Keratinocyte (primary cell): Measurements from ENCODE around the gene KCNMA1. TPM values are rescaled to one million over a fixed set of nuclear protein-coding genes. Genes with fewer than 3 reads are reported as not detected.

Experiments
- DNase-seq: peaks from one replicate; pipeline ENCODE4 v3.0.0-alpha.2; 2011; ENCODE audit warnings: low read depth, missing footprints, low spot score
- FAIRE-seq: peaks from 2 replicates; lab custom pipeline; 2011; peaks lifted over from hg19 to GRCh38; lab: Jason Lieb, UNC
- H2AFZ ChIP-seq: 2 replicates; pipeline ENCODE4 v1.6.0; 2012; ENCODE audit warnings: low read length, control low read depth, inconsistent platforms; ENCODE audit not compliant: control insufficient read depth
- H3K27ac ChIP-seq: 2 replicates; pipeline ENCODE4 v1.5.1; 2011; ENCODE audit warnings: low read length; ENCODE audit not compliant: control insufficient read depth, insufficient read depth
- H3K27me3 ChIP-seq: 3 replicates; pipeline ENCODE4 v1.6.0; 2011; ENCODE audit warnings: low read length; ENCODE audit not compliant: control insufficient read depth, insufficient read depth; ENCODE audit errors: extremely low read depth
- H3K36me3 ChIP-seq, 2 experiments: 2 replicates in 1 of 2; 3 replicates in 1 of 2; pipeline ENCODE4 v1.5.1; 2011; ENCODE audit warnings: low read length in 2 of 2, mild to moderate bottlenecking in 1 of 2; ENCODE audit not compliant: control insufficient read depth in 2 of 2, insufficient read depth in 2 of 2; ENCODE audit errors: extremely low read depth in 1 of 2
- H3K4me1 ChIP-seq: 3 replicates; pipeline ENCODE4 v1.5.1; 2011; ENCODE audit warnings: low read length; ENCODE audit not compliant: control insufficient read depth, insufficient read depth; ENCODE audit errors: extremely low read depth
- H3K4me2 ChIP-seq: 3 replicates; pipeline ENCODE4 v1.6.0; 2011; ENCODE audit warnings: low read depth, low read length; ENCODE audit not compliant: control insufficient read depth, insufficient read depth; ENCODE audit errors: extremely low read depth
- H3K4me3 ChIP-seq, 3 experiments: fragments of 200-600 bp in 1 of 3; sonication (generic) in 1 of 3; 2 replicates in 2 of 3; 3 replicates in 1 of 3; pipeline ENCODE4 v1.5.1; 2011 to 2016; ENCODE audit warnings: low read length in 3 of 3, mild to moderate bottlenecking in 3 of 3, control low read depth in 2 of 3, inconsistent platforms in 1 of 3, low read depth in 1 of 3, mixed read lengths in 1 of 3, mixed run types in 1 of 3, moderate library complexity in 1 of 3; ENCODE audit not compliant: control insufficient read depth in 2 of 3, insufficient read depth in 2 of 3; ENCODE audit errors: extremely low read depth in 1 of 3
- H3K79me2 ChIP-seq: 2 replicates; pipeline ENCODE4 v1.6.0; 2012; ENCODE audit warnings: low read length; ENCODE audit not compliant: control insufficient read depth, insufficient read depth
- H3K9ac ChIP-seq: 3 replicates; pipeline ENCODE4 v1.6.0; 2011; ENCODE audit warnings: low read length; ENCODE audit not compliant: control insufficient read depth, insufficient read depth; ENCODE audit errors: extremely low read depth
- H3K9me1 ChIP-seq: 3 replicates; pipeline ENCODE4 v1.6.0; 2011; ENCODE audit warnings: low read length; ENCODE audit not compliant: control insufficient read depth, insufficient read depth; ENCODE audit errors: extremely low read depth
- H3K9me3 ChIP-seq: 2 replicates; pipeline ENCODE4 v1.5.1; 2012; ENCODE audit warnings: low read depth, low read length; ENCODE audit not compliant: control insufficient read depth
- H4K20me1 ChIP-seq: 3 replicates; pipeline ENCODE4 v1.6.0; 2011; ENCODE audit warnings: low read length; ENCODE audit not compliant: control insufficient read depth, insufficient read depth; ENCODE audit errors: extremely low read depth
- EZH2 ChIP-seq: IDR thresholded peaks from one replicate; pipeline ENCODE4 v1.6.1; 2012; ENCODE audit warnings: inconsistent platforms, mild to moderate bottlenecking, low read length, moderate library complexity
- dilution Hi-C: fragments of 300-500 bp; cut with MboI; formaldehyde crosslinking; loops from one replicate; pipeline ENCODE4 v1.7.0; 2020; ENCODE audit warnings: low sequenced_read_pairs; ENCODE audit not compliant: extremely low pct_ligation_motif_present
- polyA plus RNA-seq, 5 experiments: library from polyadenylated mRNA; depleted of rRNA in 3 of 5; stranded (reverse) in 3 of 5; stranded (forward) in 1 of 5; unstranded in 1 of 5; fragments of >200 nt; gene quantifications; 1 replicate in 1 of 5; 2 replicates in 3 of 5; 3 replicates in 1 of 5; pipeline versions ENCODE4 v1.2.1 to v1.2.3, GENCODE V29; 2011 to 2012; ENCODE audit warnings: missing spikeins in 2 of 5, low read depth in 1 of 5, low replicate concordance in 1 of 5
- TF ChIP-seq, protein P1 (sequence below), 3 experiments: IDR thresholded peaks in 1 of 3; conservative IDR thresholded peaks in 1 of 3; optimal IDR thresholded peaks in 1 of 3; 2 replicates in 2 of 3; 3 replicates in 1 of 3; pipeline versions ENCODE3 to v1.5.1; 2011; ENCODE audit warnings: low read length in 3 of 3, mild to moderate bottlenecking in 3 of 3, moderate library complexity in 2 of 3, control low read depth in 1 of 3, inconsistent platforms in 1 of 3; ENCODE audit not compliant: insufficient read depth in 2 of 3; ENCODE audit errors: extremely low read depth in 1 of 3

KCNMA1 gene
- polyA plus RNA-seq, 1 donor (not counting 4 experiments of a cell fraction or from before 2014, with no cell fraction given): 6.3 TPM

DNA sequence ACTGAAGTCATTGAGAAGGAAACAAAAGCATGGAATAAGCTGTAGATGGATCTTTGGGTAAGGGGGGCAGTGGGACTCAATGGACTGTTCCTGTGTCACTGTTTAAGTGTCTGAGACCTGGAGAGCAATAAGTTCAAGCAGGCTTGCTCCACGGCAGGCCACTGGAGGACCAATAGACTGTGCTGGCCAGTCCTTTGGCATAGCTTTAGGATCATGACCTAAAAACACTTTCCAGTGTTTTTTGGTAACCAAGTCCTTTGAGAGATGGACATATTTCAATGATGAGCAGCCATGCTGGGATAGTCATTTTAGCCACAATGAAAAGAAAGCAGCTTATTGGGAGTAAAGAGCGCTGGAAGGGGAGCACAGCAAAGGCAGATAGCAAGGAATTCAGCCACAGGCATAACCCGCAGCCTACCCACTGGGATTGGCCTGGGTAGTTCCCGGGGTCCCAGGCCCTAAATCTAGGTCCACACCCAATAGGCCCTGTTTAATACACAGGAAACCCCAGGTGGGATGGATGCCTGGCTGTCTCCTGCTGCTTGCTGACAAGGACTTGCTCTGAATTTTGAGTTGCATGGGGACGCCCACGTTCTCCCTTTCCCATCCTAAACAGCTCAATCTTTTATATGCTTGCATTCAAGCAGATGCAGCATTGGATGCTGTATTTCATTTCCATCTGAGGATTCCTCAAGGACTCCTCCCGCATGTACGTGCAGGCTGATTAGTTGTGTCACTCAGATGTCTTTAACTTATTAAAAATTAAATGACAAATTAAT lies 727.2 kb downstream of the KCNMA1 start:
- no peak for TF ChIP-seq EZH2
- TF ChIP-seq, protein P1, sequence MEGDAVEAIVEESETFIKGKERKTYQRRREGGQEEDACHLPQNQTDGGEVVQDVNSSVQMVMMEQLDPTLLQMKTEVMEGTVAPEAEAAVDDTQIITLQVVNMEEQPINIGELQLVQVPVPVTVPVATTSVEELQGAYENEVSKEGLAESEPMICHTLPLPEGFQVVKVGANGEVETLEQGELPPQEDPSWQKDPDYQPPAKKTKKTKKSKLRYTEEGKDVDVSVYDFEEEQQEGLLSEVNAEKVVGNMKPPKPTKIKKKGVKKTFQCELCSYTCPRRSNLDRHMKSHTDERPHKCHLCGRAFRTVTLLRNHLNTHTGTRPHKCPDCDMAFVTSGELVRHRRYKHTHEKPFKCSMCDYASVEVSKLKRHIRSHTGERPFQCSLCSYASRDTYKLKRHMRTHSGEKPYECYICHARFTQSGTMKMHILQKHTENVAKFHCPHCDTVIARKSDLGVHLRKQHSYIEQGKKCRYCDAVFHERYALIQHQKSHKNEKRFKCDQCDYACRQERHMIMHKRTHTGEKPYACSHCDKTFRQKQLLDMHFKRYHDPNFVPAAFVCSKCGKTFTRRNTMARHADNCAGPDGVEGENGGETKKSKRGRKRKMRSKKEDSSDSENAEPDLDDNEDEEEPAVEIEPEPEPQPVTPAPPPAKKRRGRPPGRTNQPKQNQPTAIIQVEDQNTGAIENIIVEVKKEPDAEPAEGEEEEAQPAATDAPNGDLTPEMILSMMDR (optimal IDR thresholded peaks at IDR 0.05 in 1 of 3, IDR thresholded peaks at IDR 0.05 in 1 of 3, conservative IDR thresholded peaks at IDR 0.05 in 1 of 3; ENCODE audit: extremely low read depth in 1 of 3, insufficient read depth in 2 of 3, low read length in 3 of 3): no peak
- Histone ChIP-seq H3K27ac (no peak overlapping the region), H3K9ac (no peak overlapping the region), H3K4me3 (no peak overlapping the region), H3K4me1 (no peaks in the 10 kb centered on the region), H3K27me3 (no peaks in the 10 kb centered on the region), H3K9me1 (no peaks in the 10 kb centered on the region), H3K4me2 (no peak overlapping the region), H4K20me1 (no peaks in the 10 kb centered on the region), H3K9me3 (no peaks in the 10 kb centered on the region), H3K36me3 (no peaks in the 10 kb centered on the region), H3K79me2 (no peaks in the 10 kb centered on the region), H2AFZ (no peak overlapping the region)
- FAIRE-seq: no peak
- dilution Hi-C loops: no loop called here
- DNase-seq: no peak

DNA sequence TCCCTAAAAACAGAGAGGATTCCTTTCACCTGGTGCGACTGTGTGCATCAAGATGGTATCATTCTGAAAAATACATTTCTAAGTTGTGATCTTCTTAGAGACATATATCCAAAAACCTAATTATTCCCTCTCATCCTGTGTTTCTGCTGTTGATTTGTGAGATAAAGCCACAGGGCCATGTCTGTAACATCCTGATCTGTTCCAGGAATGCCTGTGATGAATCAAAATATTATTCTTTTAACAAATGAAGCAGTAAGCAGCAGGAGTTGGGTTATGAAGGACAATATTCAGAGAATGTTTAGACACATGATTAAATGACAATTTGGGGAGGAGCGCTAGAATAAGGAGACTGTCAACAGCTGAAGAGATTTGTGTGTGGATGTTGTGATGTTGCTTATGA lies 731.4 kb downstream of the KCNMA1 start:
- no peak overlapping the region for H3K27ac ChIP-seq
- no peaks in the 10 kb centered on the region for H4K20me1 ChIP-seq
- DNase-seq (no peak), FAIRE-seq (no peak)
- H3K9me3 ChIP-seq: no peaks in the 10 kb centered on the region
- no peak overlapping the region for H3K4me3 ChIP-seq
- H3K4me1 ChIP-seq: no peaks in the 10 kb centered on the region
- H3K36me3 ChIP-seq: no peaks in the 10 kb centered on the region
- dilution Hi-C loops: no loop called here
- no peak overlapping the region for H3K4me2 ChIP-seq
- no peaks in the 10 kb centered on the region for H3K79me2 ChIP-seq
- H2AFZ ChIP-seq: no peak overlapping the region
- no peak overlapping the region for H3K9ac ChIP-seq
- TF ChIP-seq, protein P1 (optimal IDR thresholded peaks at IDR 0.05 in 1 of 3, IDR thresholded peaks at IDR 0.05 in 1 of 3, conservative IDR thresholded peaks at IDR 0.05 in 1 of 3; ENCODE audit: extremely low read depth in 1 of 3, insufficient read depth in 2 of 3, low read length in 3 of 3): no peak
- no peaks in the 10 kb centered on the region for H3K27me3 ChIP-seq
- H3K9me1 ChIP-seq: no peaks in the 10 kb centered on the region
